Measurements from ENCODE around the gene TMEM260.

The TMEM260 gene

GRCh38 chr14:56587701-56588100 lies 8.1 kb downstream of the TMEM260 start:
- no peak for ATAC-seq
- TF ChIP-seq ZNF565 (CRISPR knock-in tag; conservative IDR thresholded peaks at IDR 0.05; ENCODE audit: low read depth) = no peak
- TF ChIP-seq TCF4 (CRISPR knock-in tag; IDR thresholded peaks at IDR 0.05; ENCODE audit: borderline replicate concordance) = no peak
- no peak for TF ChIP-seq TOX (CRISPR knock-in tag; IDR thresholded peaks at IDR 0.05; ENCODE audit: borderline replicate concordance)
- TF ChIP-seq GLIS3 (CRISPR knock-in tag; IDR thresholded peaks at IDR 0.05) = no peak
- no peak for TF ChIP-seq ISL1 (CRISPR knock-in tag; IDR thresholded peaks at IDR 0.05)
- TF ChIP-seq CSRNP3 (CRISPR knock-in tag; IDR thresholded peaks at IDR 0.05) = no peak
- TF ChIP-seq BACH2 (CRISPR knock-in tag; IDR thresholded peaks at IDR 0.05; ENCODE audit: borderline replicate concordance) = no peak
- TF ChIP-seq PPARA (CRISPR knock-in tag; IDR thresholded peaks at IDR 0.05; ENCODE audit: borderline replicate concordance) = no peak
- TF ChIP-seq ZFP3 (CRISPR knock-in tag; IDR thresholded peaks at IDR 0.05) = no peak
- no peak for TF ChIP-seq RARB (CRISPR knock-in tag; IDR thresholded peaks at IDR 0.05)
- no peak for TF ChIP-seq OSR1 (CRISPR knock-in tag; IDR thresholded peaks at IDR 0.05)
- TF ChIP-seq PATZ1 (CRISPR knock-in tag; IDR thresholded peaks at IDR 0.05; ENCODE audit: borderline replicate concordance) = no peak
- TF ChIP-seq ARNTL (CRISPR knock-in tag; IDR thresholded peaks at IDR 0.05; ENCODE audit: borderline replicate concordance, low read depth) = no peak
- TF ChIP-seq ESRRG (CRISPR knock-in tag; IDR thresholded peaks at IDR 0.05) = no peak
- TF ChIP-seq CREB5 (CRISPR knock-in tag; IDR thresholded peaks at IDR 0.05; ENCODE audit: low read depth) = no peak
- no peak for TF ChIP-seq TSHZ2 (CRISPR knock-in tag; IDR thresholded peaks at IDR 0.05)
- no peak for TF ChIP-seq ZNF8 (CRISPR knock-in tag; IDR thresholded peaks at IDR 0.05)
- TF ChIP-seq ZC3H10 (CRISPR knock-in tag; IDR thresholded peaks at IDR 0.05) = no peak
- TF ChIP-seq CSDC2 (CRISPR knock-in tag; IDR thresholded peaks at IDR 0.05) = no peak

GRCh38 chr14:56590535-56590960 lies 10.9 kb downstream of the TMEM260 start:
- TF ChIP-seq ZNF70 (CRISPR knock-in tag; IDR thresholded peaks at IDR 0.05) = no peak
- 0 out of 2 replicates have a peak, but pooled peaks have one; percentile 27 for TF ChIP-seq TSHZ2 (CRISPR knock-in tag; IDR thresholded peaks at IDR 0.05)
- TF ChIP-seq ZFP3 (CRISPR knock-in tag; IDR thresholded peaks at IDR 0.05) = 0 out of 2 replicates have a peak, but pooled peaks have one; percentile 30
- peak; percentile 81 for TF ChIP-seq ISL1 (CRISPR knock-in tag; IDR thresholded peaks at IDR 0.05)
- ATAC-seq = no peak; the same call in 2 of the 3 replicates

Measured in SK-N-SH treated with all-trans-retinoic acid at 6 μM for 48 hours (cell line).